GM12878 (cell line): Measurements from ENCODE around the gene MYO9B. TPM values are rescaled to one million over a fixed set of nuclear protein-coding genes. Genes with fewer than 3 reads are reported as not detected.

Source experiments
- ATAC-seq: fragments of 200-7000 bp; cut with Tn5 transposase; 3 replicates; pipeline ENCODE4 v1.9.1; 2020; ENCODE audit warnings: mild to moderate bottlenecking, moderate library complexity
- BruUV-seq: library from RNA; stranded (reverse); fragments of 400-500 nt; replicated peaks from 2 replicates; lab custom pipeline; 2021; lab: Mats Ljungman, UMichigan
- CTCF ChIA-PET: fragments of 300-600 bp; sonication (Branson Sonifier 250); formaldehyde crosslinking; extraction: SDS; loops from one replicate; lab custom pipeline; 2021; ENCODE audit warnings: inconsistent platforms; lab: Yijun Ruan, JAX
- POLR2A ChIA-PET: fragments of 350-600 bp; formaldehyde crosslinking; extraction: SDS; loops from one replicate; lab custom pipeline; 2021; ENCODE audit warnings: inconsistent platforms; lab: Charles Lee
- RAD21 ChIA-PET: fragments of 300-600 bp; sonication (Branson Sonifier 250); formaldehyde crosslinking; loops from one replicate; lab custom pipeline; 2023; ENCODE audit warnings: antibody characterized with exemption; ENCODE audit not compliant: unreplicated experiment; lab: Charles Lee
- SMC1A ChIA-PET: fragments of 300-600 bp; sonication (Branson Sonifier 250); formaldehyde crosslinking; loops from one replicate; lab custom pipeline; 2023; ENCODE audit not compliant: unreplicated experiment, uncharacterized antibody; lab: Charles Lee
- DNase-seq: peaks from one replicate; pipeline ENCODE4 v3.0.0-alpha.2; 2011; ENCODE audit warnings: low read depth, low spot score
- FAIRE-seq: peaks from 3 replicates; lab custom pipeline; 2011; peaks lifted over from hg19 to GRCh38; lab: Jason Lieb, UNC
- H2AFZ ChIP-seq: 2 replicates; pipeline ENCODE4 v1.6.0; 2011; ENCODE audit warnings: low read depth, low read length, control low read depth; ENCODE audit not compliant: control insufficient read depth
- H3K27ac ChIP-seq: 2 replicates; pipeline ENCODE4 v1.5.1; 2011; ENCODE audit warnings: control low read depth; ENCODE audit not compliant: control insufficient read depth, insufficient read depth
- H3K27me3 ChIP-seq, 2 experiments: replicated peaks in 1 of 2; 2 replicates each; pipeline versions ENCODE4 v1.6.0 to v1.6.1; 2011; ENCODE audit warnings: low read length in 1 of 2; ENCODE audit not compliant: control insufficient read depth in 2 of 2, insufficient read depth in 2 of 2
- H3K36me3 ChIP-seq, 2 experiments: 2 replicates each; pipeline ENCODE4 v1.5.1; 2011; ENCODE audit warnings: low read length in 1 of 2; ENCODE audit not compliant: control insufficient read depth in 2 of 2, insufficient read depth in 2 of 2
- H3K4me1 ChIP-seq: 2 replicates; pipeline ENCODE4 v1.6.1; 2011; ENCODE audit warnings: mild to moderate bottlenecking, low read length, moderate library complexity, mixed read lengths; ENCODE audit not compliant: control insufficient read depth, insufficient read depth
- H3K4me2 ChIP-seq: 2 replicates; pipeline ENCODE4 v1.6.0; 2011; ENCODE audit warnings: control low read depth; ENCODE audit not compliant: control insufficient read depth, insufficient read depth
- H3K4me3 ChIP-seq: fragments of 200-600 bp; sonication (generic); 2 replicates; pipeline ENCODE4 v1.5.1; 2016
- H3K79me2 ChIP-seq: 2 replicates; pipeline ENCODE4 v1.6.0; 2011; ENCODE audit warnings: low read length; ENCODE audit not compliant: control insufficient read depth, insufficient read depth
- H3K9ac ChIP-seq: 2 replicates; pipeline ENCODE4 v1.8.0; 2011; ENCODE audit warnings: low read length, control low read depth, mixed read lengths; ENCODE audit not compliant: control insufficient read depth, insufficient read depth
- H3K9me3 ChIP-seq: replicated peaks from 3 replicates; pipeline ENCODE4 v1.5.1; 2011; ENCODE audit warnings: mild to moderate bottlenecking, low read length; ENCODE audit not compliant: control insufficient read depth, insufficient read depth
- H4K20me1 ChIP-seq: 2 replicates; pipeline ENCODE4 v1.6.0; 2011; ENCODE audit not compliant: control insufficient read depth, insufficient read depth
- CBFB ChIP-seq: IDR thresholded peaks from 2 replicates; pipeline ENCODE4 v1.6.1; 2016; ENCODE audit warnings: antibody characterized with exemption, low read depth
- HDGF ChIP-seq: fragments of 450-650 bp; IDR thresholded peaks from 2 replicates; pipeline ENCODE4 v1.6.1; 2016; ENCODE audit warnings: antibody characterized with exemption
- IKZF1 ChIP-seq: fragments of 450-650 bp; conservative IDR thresholded peaks from 2 replicates; pipeline ENCODE4 v1.6.1; 2017; ENCODE audit warnings: antibody characterized with exemption, mild to moderate bottlenecking
- IKZF2 ChIP-seq, 2 experiments: fragments of 450-650 bp; IDR thresholded peaks; 2 replicates each; pipeline ENCODE4 v1.6.1; 2017; ENCODE audit warnings: mild to moderate bottlenecking in 2 of 2, moderate library complexity in 2 of 2
- JUND ChIP-seq: IDR thresholded peaks from 2 replicates; pipeline ENCODE4 v1.6.1; 2012; ENCODE audit warnings: low read depth, mild to moderate bottlenecking, low read length, improper control_type of control experiment, moderate library complexity
- MXI1 ChIP-seq: fragments of 150-350 bp; IDR thresholded peaks from 2 replicates; pipeline ENCODE4 v1.6.1; 2011; ENCODE audit warnings: low read depth, mild to moderate bottlenecking, inconsistent platforms, low read length, improper control_type of control experiment
- NFXL1 ChIP-seq: fragments of 450-650 bp; IDR thresholded peaks from 2 replicates; pipeline ENCODE4 v1.6.1; 2017; ENCODE audit warnings: antibody characterized with exemption, mild to moderate bottlenecking, borderline replicate concordance
- NR2F1 ChIP-seq: fragments of 450-650 bp; conservative IDR thresholded peaks from 2 replicates; pipeline ENCODE4 v1.6.1; 2017; ENCODE audit warnings: mild to moderate bottlenecking
- POLR2AphosphoS5 ChIP-seq: IDR thresholded peaks from 2 replicates; pipeline ENCODE4 v1.6.1; 2011; ENCODE audit warnings: mild to moderate bottlenecking, low read length, inconsistent platforms
- SPI1 ChIP-seq: IDR thresholded peaks from 2 replicates; pipeline ENCODE4 v1.6.1; 2011; ENCODE audit warnings: low read depth, mild to moderate bottlenecking, low read length, moderate library complexity, borderline replicate concordance; ENCODE audit not compliant: insufficient read depth
- WGBS: methylation state at CpG from one replicate; pipeline ENCODE4 v1.1.6; 2016; ENCODE audit warnings: low lambda C conversion rate; ENCODE audit not compliant: insufficient replicate concordance, insufficient coverage; ENCODE audit errors: missing lambda C conversion rate; 5-methylcytosine and 5-hydroxymethylcytosine counted together
- in situ Hi-C: fragments of 300-500 bp; cut with MboI; formaldehyde crosslinking; loops from 9 replicates; pipeline ENCODE4 v1.14.3; 2018; ENCODE audit warnings: mixed read lengths
- intact Hi-C: fragments of 100-400 bp; cut with micrococcal nuclease; formaldehyde crosslinking; loops from one replicate; pipeline ENCODE4 v1.14.2; 2022; ENCODE audit not compliant: unreplicated experiment
- polyA plus RNA-seq, 11 experiments: library from polyadenylated mRNA; depleted of rRNA in 4 of 11; unstranded in 6 of 11; stranded (reverse) in 5 of 11; fragments of >200 nt; fragmentation: Nextera tagmentation in 4 of 11; fragmentation: Illumina TruSeq in 1 of 11; extraction: Ambion mirVana in 4 of 11; extraction: Trizol in 1 of 11; gene quantifications; 1 replicate in 1 of 11; 2 replicates in 10 of 11; pipeline versions ENCODE4 v1.2.1 to v1.2.3, GENCODE V29; 2011 to 2016; ENCODE audit warnings: inconsistent platforms in 2 of 11, missing spikeins in 2 of 11, low read depth in 1 of 11
- total RNA-seq, 4 experiments: library from RNA; depleted of rRNA in 3 of 4; stranded (reverse); fragments of >200 nt in 3 of 4; fragmentation: Illumina TruSeq in 1 of 4; extraction: Trizol in 1 of 4; gene quantifications; 2 replicates each; pipeline versions ENCODE4 v1.2.1 to v1.2.3, GENCODE V29; 2013 to 2021
- TF ChIP-seq, protein P1 (sequence below): IDR thresholded peaks from 2 replicates; pipeline ENCODE4 v1.6.1; 2011; ENCODE audit warnings: mild to moderate bottlenecking, low read depth, low read length, moderate library complexity; ENCODE audit not compliant: insufficient replicate concordance

Gene MYO9B
- total and polyA plus RNA-seq, 10 of the 15 experiments (the other 5 are each of a cell fraction or from before 2014, with no cell fraction given) = 5.4 to 165 (median 45.8) TPM

DNA sequence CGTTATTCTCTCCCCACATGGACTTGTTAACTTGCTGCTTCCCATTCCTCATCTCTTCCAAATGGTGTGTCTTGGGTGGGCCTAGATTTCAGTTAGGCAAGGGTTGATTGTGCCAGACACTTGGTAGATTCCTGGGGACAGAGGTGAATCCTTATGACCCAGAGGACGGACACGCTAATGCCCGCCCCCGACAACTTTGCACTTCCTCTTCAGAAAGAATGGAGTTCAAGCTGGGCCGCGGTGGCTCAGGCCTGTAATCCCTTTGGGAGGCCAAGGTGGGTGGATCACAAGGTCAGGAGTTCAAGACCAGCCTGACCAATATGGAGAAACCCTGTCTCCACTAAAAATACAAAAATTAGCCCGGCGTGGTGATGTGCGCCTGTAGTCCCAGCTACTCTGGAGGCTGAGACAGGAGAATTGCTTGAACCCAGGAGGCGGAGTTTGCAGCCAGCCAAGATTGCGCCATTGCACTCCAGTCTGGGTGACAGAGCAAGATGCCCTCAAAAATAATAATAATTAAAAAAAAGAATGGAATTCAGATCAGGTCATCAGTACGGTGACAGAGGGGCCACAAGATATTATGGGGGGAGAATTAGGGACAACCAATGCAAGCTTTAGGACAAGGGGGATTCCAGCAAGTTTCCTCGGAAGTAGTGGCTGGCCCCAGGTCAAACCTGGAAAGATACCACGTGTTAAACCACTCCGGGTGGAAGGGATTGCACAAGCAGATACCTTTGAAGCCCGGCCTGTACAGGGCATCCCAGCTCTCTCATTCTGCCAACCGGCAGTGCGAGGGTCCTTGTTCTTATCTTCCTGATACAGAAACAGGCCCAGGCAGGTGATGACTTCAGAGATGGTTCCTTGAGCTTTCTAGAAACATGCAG is 2.7 kb downstream of the MYO9B start:
- no peak for ATAC-seq
- no peaks in the 10 kb centered on the region; a peak in 2 of 4 replicates for H3K36me3 ChIP-seq
- peaks cover 9% of the 10 kb centered on the region for H4K20me1 ChIP-seq
- ChIA-PET SMC1A (interaction anchor here (0.5 to 11.7 kb wide), 10 partner anchors 11 to 493 kb away, joined by 3 to 88 read pairs (median 4); no protein-coding TSS in a partner anchor), POLR2A (interaction anchor here (0.6 to 8.5 kb wide), 11 partner anchors 10 to 451 kb away, joined by 3 to 111 read pairs (median 3); partner anchors contain the start of gene USE1), CTCF (interaction anchor here (0.8 to 4.3 kb wide), 10 partner anchors 10 to 204 kb away, joined by 3 to 30 read pairs (median 4); partner anchors contain the start of genes ANKLE1 and BABAM1), RAD21 (interaction anchor here (0.7 to 7.7 kb wide), 10 partner anchors 12 to 157 kb away, joined by 3 to 91 read pairs (median 4); no protein-coding TSS in a partner anchor)
- no TSS peak for BruUV-seq
- TF ChIP-seq NR2F1 = peak; percentile 49; the same call in 1 of the 2 replicates
- TF ChIP-seq NFXL1 = no peak
- TF ChIP-seq IKZF2 (IDR thresholded peaks at IDR 0.05) = 0 out of 4 replicates have a peak, but pooled peaks of 1 of the 2 experiments have one; percentile 17
- peak; percentile 12 for TF ChIP-seq IKZF1
- no peak; the same call in 1 of the 2 replicates for TF ChIP-seq HDGF
- TF ChIP-seq POLR2AphosphoS5 = 0 out of 2 replicates have a peak, but pooled peaks have one; percentile 14
- TF ChIP-seq CBFB = no peak
- TF ChIP-seq MXI1 = peak; percentile 22; the same call in 1 of the 2 replicates
- TF ChIP-seq, protein P1, sequence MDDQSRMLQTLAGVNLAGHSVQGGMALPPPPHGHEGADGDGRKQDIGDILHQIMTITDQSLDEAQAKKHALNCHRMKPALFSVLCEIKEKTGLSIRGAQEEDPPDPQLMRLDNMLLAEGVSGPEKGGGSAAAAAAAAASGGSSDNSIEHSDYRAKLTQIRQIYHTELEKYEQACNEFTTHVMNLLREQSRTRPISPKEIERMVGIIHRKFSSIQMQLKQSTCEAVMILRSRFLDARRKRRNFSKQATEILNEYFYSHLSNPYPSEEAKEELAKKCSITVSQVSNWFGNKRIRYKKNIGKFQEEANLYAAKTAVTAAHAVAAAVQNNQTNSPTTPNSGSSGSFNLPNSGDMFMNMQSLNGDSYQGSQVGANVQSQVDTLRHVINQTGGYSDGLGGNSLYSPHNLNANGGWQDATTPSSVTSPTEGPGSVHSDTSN = no peak
- peak; percentile 85 for TF ChIP-seq SPI1
- TF ChIP-seq JUND = no peak
- H3K4me3 ChIP-seq = peak overlapping the region; percentile 93
- H3K79me2 ChIP-seq = peaks cover 95% of the 10 kb centered on the region
- FAIRE-seq = no peak
- in situ Hi-C loops = no loop called here
- intact Hi-C loops = no loop called here
- H3K4me1 ChIP-seq = peaks cover 40% of the 10 kb centered on the region
- H3K9me3 ChIP-seq = no peaks in the 10 kb centered on the region
- H3K9ac ChIP-seq = peak overlapping the region; percentile 83
- H3K27me3 ChIP-seq = no peaks in the 10 kb centered on the region
- peak overlapping the region; percentile 87 for H3K27ac ChIP-seq
- DNase-seq = no peak
- H3K4me2 ChIP-seq = peak overlapping the region; percentile 88
- no peak overlapping the region for H2AFZ ChIP-seq
- WGBS = 40% methylated on average over 19 of the region's 19 CpGs
